ENCODE results near the gene STXBP5L.
"Not testable (repeated sequence)": the region's sequence is repeated elsewhere in the genome, so short reads cannot be mapped to it uniquely, and the experiment has no call there.

DNA sequence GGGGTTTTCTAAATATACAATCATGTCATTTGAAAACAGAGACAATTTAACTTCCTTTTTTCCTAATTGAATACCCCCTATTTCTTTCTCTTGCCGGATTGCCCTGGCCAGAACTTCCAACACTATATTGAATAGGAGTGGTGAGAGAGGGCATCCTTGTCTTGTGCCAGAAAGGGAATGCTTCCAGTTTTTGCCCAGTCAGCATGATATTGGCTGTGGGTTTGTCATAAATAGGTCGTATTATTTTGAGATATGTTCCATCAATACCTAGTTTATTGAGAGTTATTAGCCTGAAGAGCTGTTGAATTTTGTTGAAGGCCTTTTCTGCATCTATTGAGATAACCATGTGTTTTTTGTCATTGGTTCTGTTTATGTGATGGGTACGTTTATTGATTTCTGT lies 480.3 kb downstream of the STXBP5L start:
- TF ChIP-seq CTCF (IDR thresholded peaks at IDR 0.05; ENCODE audit: low read length); EZH2 (IDR thresholded peaks at IDR 0.05; ENCODE audit: borderline replicate concordance, low read length): not testable (repeated sequence)
